Measurements from ENCODE around the gene BCAS3.

Gene BCAS3

DNA sequence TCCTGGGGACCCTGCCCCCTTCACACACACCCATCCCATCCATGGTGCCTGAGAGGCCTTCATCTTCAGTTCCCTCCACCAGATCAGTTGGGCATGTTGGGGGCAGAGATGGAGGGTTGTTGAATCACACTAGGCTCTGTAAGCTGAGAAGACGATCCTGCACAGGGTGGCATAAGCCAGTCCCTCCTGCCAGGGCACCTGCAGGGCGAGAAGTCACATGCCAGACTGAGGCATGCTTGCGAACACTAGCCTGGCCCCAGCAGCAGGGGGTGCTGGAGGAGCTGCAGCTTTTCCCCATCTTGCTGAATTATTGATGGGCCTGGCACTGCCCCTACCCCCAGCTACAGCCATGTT is 715.9 kb downstream of the BCAS3 start:
- no peak for DNase-seq

- DNase-seq: no peak
Measured at GRCh38 chr17:61393904-61394629, 716.4 kb downstream of the BCAS3 start.

DNA sequence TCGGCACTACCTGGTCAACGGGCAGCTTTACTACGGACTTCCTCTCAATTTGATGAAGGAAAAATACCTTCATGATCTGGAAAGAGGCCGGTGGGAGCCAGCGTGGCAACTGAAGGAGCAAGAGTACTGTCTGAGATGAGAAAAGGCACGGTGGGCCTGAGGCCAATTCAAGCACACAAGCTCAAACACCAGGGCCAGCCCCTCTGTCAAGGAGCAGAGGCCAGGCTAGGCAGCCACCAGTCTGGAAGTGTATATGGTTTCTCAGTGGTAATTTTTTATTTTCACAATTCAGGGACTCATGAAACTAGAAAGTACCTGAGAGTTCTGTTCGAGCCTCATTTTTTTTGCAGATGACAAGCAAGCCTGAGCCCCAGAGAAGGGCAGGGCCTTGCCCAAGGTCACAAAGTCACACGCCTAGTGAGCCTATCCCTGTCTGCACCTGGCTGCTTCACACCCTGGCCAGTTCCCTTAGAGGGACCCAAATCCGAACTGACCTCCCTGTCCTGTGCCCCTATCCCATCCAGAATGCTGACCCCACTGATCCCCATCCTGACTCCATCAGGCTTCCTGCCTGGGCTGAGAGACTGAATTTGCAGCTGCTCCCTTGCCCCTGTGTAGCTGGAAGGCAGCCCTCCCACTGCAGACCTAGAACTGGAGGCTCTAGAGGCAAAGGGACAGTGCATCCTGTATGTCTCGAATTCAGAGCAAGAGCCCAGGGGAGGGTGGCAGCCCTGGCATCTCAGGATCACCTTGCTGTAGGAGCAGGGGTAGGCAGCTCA is 717.2 kb downstream of the BCAS3 start:
- DNase-seq: no peak

DNA sequence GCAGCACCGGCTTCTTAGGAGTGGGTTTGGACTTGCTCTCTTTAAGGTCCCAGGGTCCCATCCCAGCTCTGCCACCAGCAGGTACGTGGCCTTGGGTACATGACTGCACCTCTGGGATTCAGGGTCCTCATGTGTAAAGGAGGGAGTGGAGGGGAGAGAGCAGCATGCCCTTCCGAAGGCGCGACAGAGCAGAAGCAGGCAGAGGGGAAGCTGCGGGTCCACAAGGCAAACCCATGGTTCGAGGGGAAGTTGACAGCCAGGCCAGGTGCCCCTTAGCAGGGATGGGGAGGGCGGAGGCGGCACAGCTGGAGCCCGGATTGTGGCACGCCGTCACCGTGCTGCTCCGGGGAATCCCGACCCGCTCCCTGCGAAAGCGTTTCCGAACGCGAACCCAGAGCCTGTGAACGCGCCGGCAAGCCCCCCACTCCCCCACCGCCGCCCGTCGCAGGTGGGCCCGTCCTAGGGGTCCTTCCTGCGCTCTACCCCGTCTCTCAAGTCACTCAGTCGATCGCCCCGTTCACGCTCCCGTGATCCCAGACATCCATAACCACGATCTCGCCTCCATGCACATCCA is 717.8 kb downstream of the BCAS3 start:
- DNase-seq: no peak

DNA sequence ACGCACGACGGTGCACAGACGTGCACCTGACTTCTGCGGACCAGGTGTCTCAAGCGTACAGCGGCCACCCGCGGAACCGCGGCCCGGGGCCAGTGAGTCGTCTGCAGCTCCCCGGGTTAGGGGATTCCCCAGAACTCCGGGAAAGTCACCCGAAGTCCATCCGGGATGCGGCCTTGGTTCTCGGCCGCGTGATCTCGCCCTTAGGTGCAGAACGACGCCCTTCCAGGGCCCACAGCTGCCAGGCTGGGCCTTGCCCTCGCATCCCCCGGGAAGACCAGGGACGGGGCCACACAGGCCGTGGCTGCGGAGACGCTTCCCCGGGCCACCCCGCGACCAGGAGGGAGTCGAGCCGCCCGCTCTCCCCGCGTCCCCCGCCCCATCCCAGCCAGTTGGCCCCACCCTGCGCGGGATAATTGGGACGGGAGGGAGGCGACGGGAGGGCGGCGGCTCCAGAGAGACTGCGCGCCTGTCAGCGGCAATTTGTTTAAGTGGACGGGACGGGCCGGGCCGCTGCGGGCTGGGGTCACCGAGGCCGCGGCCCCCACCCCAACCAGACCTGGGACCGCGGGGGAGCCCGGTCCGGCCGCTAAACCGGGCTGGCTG is 718.4 kb downstream of the BCAS3 start:
- DNase-seq: no peak

DNA sequence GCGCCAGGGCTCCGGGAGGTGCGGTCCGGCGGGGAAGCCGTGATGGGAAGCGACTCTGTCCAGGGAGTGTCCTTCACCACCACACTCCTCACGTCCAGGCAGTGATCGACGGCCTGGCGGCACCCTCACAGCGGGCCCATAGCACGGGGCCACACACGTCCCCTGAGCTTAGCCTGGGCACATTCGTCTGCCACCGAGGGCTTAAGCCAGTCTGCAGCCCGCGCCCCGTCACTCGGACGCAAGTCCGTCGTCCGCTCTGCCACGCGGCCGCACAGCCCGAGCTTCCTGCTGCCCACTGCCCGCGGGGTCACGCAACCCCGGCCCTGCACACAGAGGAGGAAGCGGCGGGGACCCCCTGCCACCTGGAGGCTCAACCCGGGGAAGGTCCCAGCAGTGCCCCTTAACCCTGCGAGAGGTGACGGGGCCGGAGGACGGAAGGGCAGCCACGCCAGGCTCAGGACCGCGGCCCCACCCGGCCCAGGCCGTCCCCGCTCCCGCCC is 719.0 kb downstream of the BCAS3 start:
- DNase-seq: no peak

- DNase-seq: no peak
Measured at GRCh38 chr17:61397086-61397842, 719.6 kb downstream of the BCAS3 start.

DNA sequence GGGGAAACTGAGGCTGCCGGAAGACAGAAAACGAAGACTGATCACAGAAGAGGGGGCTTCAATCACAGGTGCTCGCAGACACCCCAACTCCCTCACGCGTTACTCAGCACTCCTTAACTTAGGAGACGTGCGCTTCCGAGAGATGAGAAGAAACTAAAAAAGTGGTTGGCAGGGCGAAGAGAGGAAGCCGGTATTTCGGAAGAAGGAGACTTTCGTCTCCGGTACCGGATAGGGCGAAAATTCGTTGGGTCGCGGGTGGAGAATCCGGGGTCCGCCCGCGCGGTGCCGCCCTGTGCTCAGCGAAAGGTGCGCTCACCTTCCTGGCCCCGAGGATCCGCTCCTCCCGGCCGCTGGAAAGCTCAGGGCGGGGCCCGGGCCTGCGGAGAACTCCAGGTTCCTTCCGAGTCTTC is 721.1 kb downstream of the BCAS3 start:
- no peak for DNase-seq

DNA sequence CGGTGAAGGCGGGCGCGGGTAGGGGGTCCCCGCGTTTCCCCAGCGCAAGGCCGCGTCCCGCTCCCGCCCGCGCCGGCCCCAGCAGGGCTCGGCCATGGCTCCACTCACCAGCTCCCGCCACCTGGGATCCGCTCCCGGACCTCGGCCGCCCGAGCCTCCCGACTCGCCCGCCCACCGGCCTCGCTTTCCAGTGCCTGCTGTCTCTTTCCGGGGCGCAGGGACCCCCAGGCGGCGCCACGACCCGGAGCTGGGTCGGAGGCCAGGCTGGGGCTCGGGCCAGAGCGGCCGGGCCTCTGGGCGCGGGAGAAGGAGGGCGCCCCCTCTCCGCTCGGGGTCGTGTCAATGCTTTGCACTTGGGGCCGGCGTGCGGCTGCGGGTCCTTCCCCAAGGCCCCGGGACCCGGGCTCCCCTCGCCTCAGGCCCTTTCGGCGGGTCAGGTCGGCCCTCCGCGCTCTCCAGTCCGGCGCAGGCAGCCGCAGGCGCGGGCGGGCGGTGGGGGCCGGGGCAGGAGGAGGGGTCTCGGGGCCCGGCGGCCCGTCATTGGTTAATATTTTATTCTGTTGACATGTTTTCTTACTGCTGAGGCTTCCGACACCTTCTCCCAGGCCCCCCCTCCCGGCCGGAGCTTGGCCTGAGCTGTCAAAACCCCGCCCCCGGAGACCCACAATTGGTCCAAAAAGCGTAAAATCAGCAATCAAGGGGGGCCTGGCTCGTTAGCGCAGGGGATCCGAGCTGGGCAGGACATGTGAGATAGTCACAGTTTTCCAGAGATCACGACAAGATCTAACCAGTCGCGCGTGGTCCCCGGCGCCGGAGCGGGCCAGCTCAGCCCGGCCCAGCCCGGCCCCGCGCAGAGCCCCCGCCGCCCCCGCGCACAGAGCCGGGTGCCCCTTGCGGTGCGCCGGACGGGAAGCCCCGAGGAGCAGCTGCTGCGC is 721.7 kb downstream of the BCAS3 start, which contains the start of gene TBX2:
TBX2 (plus strand) TSS at position 713 of the 935 bp plus-strand sequence. CDS start 334 bp downstream, outside the sequence.
- DNase-seq: peak in 1 of 56 donors; percentile 11

DNA sequence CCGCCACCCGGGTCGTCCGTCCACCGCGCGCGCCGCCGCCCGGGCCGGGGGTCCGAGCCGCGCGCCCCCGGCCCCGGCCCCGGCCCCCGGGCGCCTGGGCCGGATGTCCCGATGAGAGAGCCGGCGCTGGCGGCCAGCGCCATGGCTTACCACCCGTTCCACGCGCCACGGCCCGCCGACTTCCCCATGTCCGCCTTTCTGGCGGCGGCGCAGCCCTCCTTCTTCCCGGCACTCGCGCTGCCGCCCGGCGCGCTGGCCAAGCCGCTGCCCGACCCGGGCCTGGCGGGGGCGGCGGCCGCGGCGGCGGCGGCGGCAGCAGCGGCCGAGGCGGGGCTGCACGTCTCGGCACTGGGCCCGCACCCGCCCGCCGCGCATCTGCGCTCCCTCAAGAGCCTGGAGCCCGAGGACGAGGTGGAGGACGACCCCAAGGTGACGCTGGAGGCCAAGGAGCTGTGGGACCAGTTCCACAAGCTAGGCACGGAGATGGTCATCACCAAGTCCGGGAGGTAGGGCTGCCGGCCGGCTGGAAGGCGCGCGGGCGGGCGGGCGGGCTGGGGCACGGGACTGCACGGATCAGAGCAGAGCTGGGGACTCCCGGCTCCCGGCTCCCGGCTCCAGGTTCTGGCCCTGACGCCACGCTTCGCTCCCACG is 722.5 kb downstream of the BCAS3 start:
- DNase-seq: no peak

- DNase-seq: no peak
Measured at GRCh38 chr17:61400717-61401388, 723.2 kb downstream of the BCAS3 start.

DNA sequence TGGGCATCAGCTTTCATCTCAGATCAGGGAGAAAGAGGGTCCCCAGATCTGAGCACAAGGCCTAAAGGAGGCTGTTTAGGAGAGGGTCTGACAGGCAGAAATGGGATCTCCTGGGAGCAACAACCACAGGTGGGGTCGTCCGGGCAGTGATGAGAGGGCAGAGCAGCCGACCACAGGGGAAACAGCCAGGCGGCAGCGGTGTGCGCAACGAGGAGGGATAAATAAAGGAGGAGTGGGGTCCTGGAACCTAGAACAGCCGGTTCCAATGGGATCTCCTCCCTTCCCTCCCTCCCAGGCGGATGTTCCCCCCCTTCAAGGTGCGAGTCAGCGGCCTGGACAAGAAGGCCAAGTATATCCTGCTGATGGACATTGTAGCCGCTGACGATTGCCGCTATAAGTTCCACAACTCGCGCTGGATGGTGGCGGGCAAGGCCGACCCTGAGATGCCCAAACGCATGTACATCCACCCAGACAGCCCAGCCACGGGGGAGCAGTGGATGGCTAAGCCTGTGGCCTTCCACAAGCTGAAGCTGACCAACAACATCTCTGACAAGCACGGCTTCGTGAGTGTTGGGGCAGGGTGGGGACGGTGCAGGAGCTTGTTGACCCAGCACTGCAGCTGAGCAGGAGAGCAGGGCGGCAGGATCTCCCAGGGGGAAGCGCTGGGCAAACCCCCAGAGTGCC is 723.9 kb downstream of the BCAS3 start:
- DNase-seq: no peak

DNA sequence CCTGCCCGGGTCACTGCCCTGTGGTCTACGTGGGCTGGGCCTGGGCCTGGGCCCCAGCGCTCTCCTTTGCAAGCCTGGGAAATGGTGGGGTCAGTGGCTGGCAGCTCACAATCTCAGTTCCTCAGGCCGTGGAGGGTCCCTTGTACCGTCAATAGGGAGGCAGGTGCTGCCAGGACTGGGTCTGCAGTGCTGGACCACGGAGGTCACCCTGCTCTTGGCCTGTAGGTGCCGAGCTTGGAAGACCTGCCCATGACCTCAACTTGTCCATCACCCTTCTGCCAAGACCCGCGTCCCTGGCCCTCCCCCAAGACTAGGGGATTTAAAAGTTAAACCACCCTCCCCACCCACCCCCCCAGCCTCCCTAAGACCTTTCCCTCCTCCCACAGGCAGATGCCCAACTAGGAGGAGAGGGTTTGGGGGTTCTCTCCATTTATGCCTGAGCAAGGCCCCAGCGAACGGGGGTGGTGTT is 724.5 kb downstream of the BCAS3 start:
- DNase-seq: no peak

GRCh38 chr17:61402978-61403800 is 725.5 kb downstream of the BCAS3 start:
- no peak for DNase-seq

GRCh38 chr17:61403801-61404662 is 726.4 kb downstream of the BCAS3 start:
- DNase-seq: no peak

- no peak for DNase-seq
Measured at GRCh38 chr17:61404663-61404912, 726.9 kb downstream of the BCAS3 start.

Data from nucleus accumbens (tissue), 56 donors.